ENCODE data around the gene SLC16A12.
A peak's percentile ranks its signal among the peaks of the same experiment; 100 is the strongest.
"Not testable (repeated sequence)": the region's sequence is repeated elsewhere in the genome, so short reads cannot be mapped to it uniquely, and the experiment has no call there.

Gene SLC16A12

GRCh38 chr10:89468191-89468965 is 67.0 kb downstream of the SLC16A12 start:
- DNase-seq, result no peak

- peak; percentile 71 for DNase-seq
These were observed 68.8 kb downstream of the SLC16A12 start for GRCh38 chr10:89466599-89467035.

- no peak for DNase-seq
These were observed 70.2 kb downstream of the SLC16A12 start for GRCh38 chr10:89465196-89465595.

GRCh38 chr10:89463846-89464537 is 71.4 kb downstream of the SLC16A12 start:
- DNase-seq, result no peak

GRCh38 chr10:89458784-89459183 is 76.6 kb downstream of the SLC16A12 start:
- DNase-seq, result no peak

GRCh38 chr10:89458291-89458690 is 77.1 kb downstream of the SLC16A12 start:
- peak; percentile 65 for DNase-seq

- DNase-seq, result peak; percentile 72
These were observed 80.6 kb downstream of the SLC16A12 start for GRCh38 chr10:89454561-89455347.

GRCh38 chr10:89452193-89452592 is 83.2 kb downstream of the SLC16A12 start:
- DNase-seq, result no peak

GRCh38 chr10:89450901-89451300 is 84.5 kb downstream of the SLC16A12 start:
- DNase-seq, result no peak

- DNase-seq, result not testable (repeated sequence)
These were observed 90.6 kb downstream of the SLC16A12 start for GRCh38 chr10:89444819-89445218.

- no peak for DNase-seq
These were observed 93.1 kb downstream of the SLC16A12 start for GRCh38 chr10:89442289-89442688.

GRCh38 chr10:89440226-89441009 is 95.0 kb downstream of the SLC16A12 start:
- no peak for DNase-seq

GRCh38 chr10:89438525-89438924 is 96.9 kb downstream of the SLC16A12 start:
- no peak for DNase-seq

GRCh38 chr10:89431977-89432376 is 103.4 kb downstream of the SLC16A12 start:
- peak; percentile 74 for DNase-seq

- no peak for DNase-seq
These were observed 106.5 kb downstream of the SLC16A12 start for GRCh38 chr10:89428877-89429276.

GRCh38 chr10:89427629-89428028 is 107.8 kb downstream of the SLC16A12 start:
- peak; percentile 58 for DNase-seq

- DNase-seq, result peak; percentile 37
These were observed 109.0 kb downstream of the SLC16A12 start for GRCh38 chr10:89426230-89426868.

- DNase-seq, result no peak
These were observed 110.4 kb downstream of the SLC16A12 start for GRCh38 chr10:89425000-89425399.

GRCh38 chr10:89421018-89421476 is 114.3 kb downstream of the SLC16A12 start:
- peak; percentile 31 for DNase-seq

- DNase-seq, result no peak
These were observed 115.8 kb downstream of the SLC16A12 start for GRCh38 chr10:89419548-89419947.

- no peak for DNase-seq
These were observed 118.9 kb downstream of the SLC16A12 start for GRCh38 chr10:89416465-89416864.
